AG08395 (cell line): ENCODE results near the gene CA6.
"Not testable (repeated sequence)": the region's sequence is repeated elsewhere in the genome, so short reads cannot be mapped to it uniquely, and the experiment has no call there.

Experiments
- DNase-seq: peaks from one replicate; pipeline ENCODE4 v3.0.0; 2012; ENCODE audit warnings: mixed read lengths, low spot score

The CA6 gene

DNA sequence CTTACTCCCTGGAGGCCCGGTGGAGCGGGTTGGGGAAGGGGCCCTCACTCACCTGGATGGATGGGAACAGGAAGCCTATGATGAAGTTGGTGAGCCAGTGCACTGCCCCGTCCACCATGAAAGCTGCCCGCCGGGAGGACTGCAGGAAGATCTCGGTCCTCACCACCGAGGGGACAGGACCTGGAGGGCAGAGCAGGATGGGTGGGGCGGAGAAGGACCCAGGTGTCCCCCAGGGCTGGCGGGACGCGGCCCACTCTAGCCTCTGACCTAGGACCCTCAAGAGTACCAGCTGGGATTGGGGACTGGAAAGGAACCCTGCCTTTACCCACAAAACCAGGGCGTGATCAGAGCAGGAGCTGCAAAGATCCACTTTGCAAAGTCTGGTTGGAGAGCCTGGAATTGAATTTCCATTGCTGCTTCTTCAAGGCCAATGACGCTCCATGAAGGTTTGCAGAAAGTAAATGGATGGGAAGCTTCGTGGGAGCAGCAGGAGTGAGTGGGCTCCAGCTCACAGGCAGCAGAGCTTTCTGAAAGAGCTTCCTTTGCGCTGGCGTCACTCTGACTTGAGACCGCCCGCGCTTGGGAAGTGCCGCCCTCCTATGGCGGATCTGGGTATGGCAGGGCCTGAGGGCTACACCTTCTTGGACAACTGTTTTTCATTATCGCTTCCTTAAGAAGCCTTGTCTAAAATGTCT lies 59.2 kb downstream of the CA6 start:
- DNase-seq = peak; percentile 93

DNA sequence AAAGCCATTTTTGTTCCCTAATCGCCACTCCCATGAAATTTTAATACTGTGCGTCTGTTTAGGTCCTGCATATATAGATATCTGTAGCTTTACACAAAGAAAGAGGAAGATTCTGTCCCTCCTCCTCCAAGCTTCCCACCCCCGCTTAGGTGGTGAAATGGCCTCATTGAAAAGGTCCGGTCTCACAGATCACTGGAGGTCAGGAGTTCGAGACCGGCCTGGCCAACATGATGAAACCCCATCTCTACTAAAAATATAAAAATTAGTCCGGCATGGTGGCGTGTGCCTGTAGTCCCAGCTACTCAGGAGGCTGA lies 59.7 kb downstream of the CA6 start:
- no peak for DNase-seq

DNA sequence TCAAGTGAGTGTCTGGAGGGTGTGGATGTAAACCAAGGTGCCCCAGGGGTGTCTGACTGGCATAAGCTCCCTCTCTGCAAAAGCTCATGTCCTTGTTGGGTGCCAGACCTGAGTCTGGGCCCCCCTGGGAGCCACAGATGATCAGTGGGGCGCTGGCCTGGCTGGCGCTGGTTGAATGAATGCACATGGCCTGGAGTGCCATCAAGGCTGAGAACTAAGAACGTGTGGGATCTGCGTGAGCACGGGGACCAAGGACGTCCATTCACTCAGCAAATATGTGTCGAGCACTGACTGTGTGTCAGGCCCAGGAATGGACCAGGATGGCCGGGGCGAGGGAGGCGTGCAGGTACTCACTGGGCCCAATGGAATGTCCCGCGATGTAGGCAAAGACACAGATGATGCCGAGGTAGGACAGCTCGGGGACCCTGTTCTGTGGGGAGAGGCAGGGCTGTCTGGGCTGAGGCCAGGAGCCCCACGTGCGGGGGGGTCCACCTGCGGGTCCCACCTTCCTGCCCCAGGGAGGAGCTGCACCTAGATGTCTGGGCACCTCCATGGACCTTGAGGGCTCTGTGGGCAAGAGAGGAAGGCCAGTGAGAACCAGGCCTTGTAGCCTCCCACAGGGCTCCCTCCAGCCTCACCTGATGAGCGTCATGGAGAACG lies 61.4 kb downstream of the CA6 start:
- no peak for DNase-seq

GRCh38 chr1:9008236-9008635 lies 62.6 kb downstream of the CA6 start:
- DNase-seq = no peak

- peak; percentile 53 for DNase-seq
Measured at GRCh38 chr1:9009438-9010370, 64.0 kb downstream of the CA6 start.

GRCh38 chr1:9010781-9011323 lies 65.2 kb downstream of the CA6 start:
- DNase-seq = no peak

- DNase-seq = no peak
Measured at GRCh38 chr1:9013819-9014218, 68.2 kb downstream of the CA6 start.

GRCh38 chr1:9014475-9015375 lies 69.1 kb downstream of the CA6 start:
- no peak for DNase-seq

- DNase-seq = no peak
Measured at GRCh38 chr1:9016455-9016854, 70.8 kb downstream of the CA6 start.

DNA sequence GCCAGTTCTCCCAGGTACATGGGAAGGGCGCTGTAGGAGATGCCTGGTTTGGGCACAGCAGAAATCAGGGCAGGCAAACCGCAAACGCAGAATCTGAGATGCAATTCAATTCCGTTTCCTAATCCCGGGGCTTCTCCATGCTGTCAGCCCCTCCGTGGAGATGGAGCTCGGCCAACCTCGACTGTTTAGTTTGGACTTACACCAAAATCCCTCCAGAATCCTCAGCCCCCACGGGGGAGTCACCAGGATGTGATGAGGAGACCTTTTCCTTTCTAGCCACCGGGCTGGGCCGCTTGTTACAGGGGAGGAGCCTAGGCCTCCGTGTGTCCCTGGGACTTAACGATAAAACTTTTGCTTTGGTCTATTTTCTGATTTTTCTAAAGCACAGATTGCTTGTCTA lies 72.7 kb downstream of the CA6 start:
- DNase-seq = no peak

GRCh38 chr1:9019896-9020295 lies 74.2 kb downstream of the CA6 start:
- no peak for DNase-seq

DNA sequence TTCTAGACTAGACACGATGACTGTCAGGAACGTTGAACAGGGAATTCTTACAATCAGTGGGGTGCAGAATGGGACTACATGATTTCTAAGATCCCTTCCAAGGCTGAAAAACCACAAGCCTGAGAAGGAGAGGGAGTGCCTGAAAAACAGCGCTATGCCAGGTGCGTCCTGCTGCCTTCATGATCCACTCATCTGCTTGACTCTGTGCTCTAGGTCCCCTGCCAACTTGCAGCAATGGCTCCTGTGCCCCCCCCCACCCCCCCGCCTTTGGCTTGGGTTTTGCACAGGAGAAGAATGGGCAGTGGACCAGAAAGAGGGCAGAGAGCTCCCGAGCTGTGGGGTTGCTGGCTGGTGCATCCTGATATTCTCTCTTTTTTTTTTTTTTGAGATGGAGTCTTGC lies 74.6 kb downstream of the CA6 start:
- DNase-seq = no peak

GRCh38 chr1:9022026-9022738 lies 76.5 kb downstream of the CA6 start:
- not testable (repeated sequence) for DNase-seq

- no peak for DNase-seq
Measured at GRCh38 chr1:9022773-9023172, 77.1 kb downstream of the CA6 start.
